K562 (cell line): Measurements from ENCODE around the gene LBHD2. TPM values are rescaled to one million over a fixed set of nuclear protein-coding genes. Genes with fewer than 3 reads are reported as not detected.

Experiments
- ATF2 ChIP-seq: sonication (generic); formaldehyde crosslinking; IDR thresholded peaks from 2 replicates; pipeline ENCODE4 v1.8.1; 2022; ENCODE audit warnings: missing genetic modification reagents
- EWSR1 ChIP-seq: fragments of 450-650 bp; IDR thresholded peaks from 2 replicates; pipeline ENCODE4 v1.6.1; 2018; ENCODE audit warnings: borderline replicate concordance, mild to moderate bottlenecking, low read depth, moderate library complexity; ENCODE audit not compliant: partially characterized antibody
- FOXP4 ChIP-seq: sonication (generic); formaldehyde crosslinking; IDR thresholded peaks from 2 replicates; pipeline ENCODE4 v1.8.0; 2022; ENCODE audit warnings: mild to moderate bottlenecking, missing genetic modification reagents, borderline replicate concordance
- GABPA ChIP-seq: fragments of 200-800 bp; sonication (Bioruptor generic); conservative IDR thresholded peaks from 2 replicates; pipeline ENCODE4 v1.6.1; 2016; ENCODE audit warnings: low read depth, missing genetic modification characterization, missing compliant biosample characterization
- GABPB1 ChIP-seq: sonication (generic); formaldehyde crosslinking; IDR thresholded peaks from 2 replicates; pipeline ENCODE4 v1.8.0; 2022; ENCODE audit warnings: mild to moderate bottlenecking, missing genetic modification reagents
- GMEB1 ChIP-seq: fragments of 250-450 bp; sonication (Bioruptor Pico); IDR thresholded peaks from 2 replicates; pipeline ENCODE4 v1.4.0; 2020; ENCODE audit warnings: mild to moderate bottlenecking
- HDAC8 ChIP-seq: fragments of 450-650 bp; IDR thresholded peaks from 2 replicates; pipeline ENCODE4 v1.6.1; 2016; ENCODE audit warnings: mild to moderate bottlenecking, missing genetic modification characterization, moderate library complexity, missing compliant biosample characterization
- MAFK ChIP-seq: IDR thresholded peaks from 2 replicates; pipeline ENCODE4 v1.6.1; 2011; ENCODE audit warnings: low read length, improper control_type of control experiment
- PTTG1 ChIP-seq: fragments of 450-650 bp; IDR thresholded peaks from 2 replicates; pipeline ENCODE4 v1.6.1; 2016; ENCODE audit warnings: low read depth, mild to moderate bottlenecking, missing genetic modification characterization, missing compliant biosample characterization
- RBM22 ChIP-seq: fragments of 200-400 bp; formaldehyde crosslinking; IDR thresholded peaks from 2 replicates; pipeline ENCODE4 v1.6.1; 2018; ENCODE audit warnings: low read length, low read depth; ENCODE audit not compliant: poor library complexity, severe bottlenecking
- THRAP3 ChIP-seq: fragments of 450-650 bp; IDR thresholded peaks from 2 replicates; pipeline ENCODE4 v1.6.1; 2016; ENCODE audit warnings: mild to moderate bottlenecking, inconsistent platforms, borderline replicate concordance
- XRCC3 ChIP-seq: fragments of 450-650 bp; IDR thresholded peaks from 2 replicates; pipeline ENCODE4 v1.6.1; 2017; ENCODE audit warnings: mild to moderate bottlenecking, moderate library complexity
- ZBTB43 ChIP-seq: sonication (generic); formaldehyde crosslinking; IDR thresholded peaks from 2 replicates; pipeline ENCODE4 v1.8.0; 2023; ENCODE audit warnings: mild to moderate bottlenecking, missing genetic modification reagents
- ZNF444 ChIP-seq: fragments of 250-450 bp; sonication (Bioruptor Pico); IDR thresholded peaks from 2 replicates; pipeline ENCODE4 v1.4.0; 2020; ENCODE audit warnings: mild to moderate bottlenecking, moderate library complexity
- ZNF707 ChIP-seq: fragments of 250-450 bp; sonication (Bioruptor Pico); conservative IDR thresholded peaks from 2 replicates; pipeline ENCODE4 v1.8.0; 2022; ENCODE audit warnings: inconsistent platforms, mild to moderate bottlenecking, moderate library complexity
- polyA plus RNA-seq, 8 experiments: library from polyadenylated mRNA; depleted of rRNA in 4 of 8; stranded (reverse) in 5 of 8; unstranded in 3 of 8; fragments of >200 nt; fragmentation: Nextera tagmentation in 2 of 8; fragmentation: Illumina TruSeq in 1 of 8; extraction: Ambion mirVana in 2 of 8; extraction: Trizol in 1 of 8; gene quantifications; 2 replicates each; pipeline versions ENCODE4 v1.2.1 to v1.2.3, GENCODE V29; 2011 to 2014; ENCODE audit warnings: inconsistent platforms in 1 of 8, missing spikeins in 1 of 8
- total RNA-seq, 7 experiments: library from RNA; depleted of rRNA in 6 of 7; stranded (reverse); fragments of >200 nt in 6 of 7; fragmentation: Illumina TruSeq in 2 of 7; extraction: Trizol in 2 of 7; gene quantifications; 2 replicates each; pipeline versions ENCODE4 v1.2.1 to v1.2.3, GENCODE V29; 2011 to 2021; ENCODE audit warnings: low replicate concordance in 1 of 7
- TF ChIP-seq, protein P1 (sequence below): fragments of 450-650 bp; IDR thresholded peaks from 2 replicates; pipeline ENCODE4 v1.6.1; 2017; ENCODE audit warnings: antibody characterized with exemption
- TF ChIP-seq, protein P2 (sequence below), 2 experiments: IDR thresholded peaks; 2 replicates each; pipeline ENCODE4 v1.6.1; 2011; ENCODE audit warnings: borderline replicate concordance in 1 of 2, control low read depth in 1 of 2, low read depth in 1 of 2, low read length in 1 of 2, mild to moderate bottlenecking in 1 of 2, mixed read lengths in 1 of 2, moderate library complexity in 1 of 2; ENCODE audit not compliant: insufficient read depth in 1 of 2, insufficient read length in 1 of 2, poor library complexity in 1 of 2, severe bottlenecking in 1 of 2; ENCODE audit errors: extremely low read depth in 1 of 2

LBHD2 gene
- total and polyA plus RNA-seq, 9 of the 15 experiments (the other 6 are each of a cell fraction or from before 2014, with no cell fraction given), result not detected

GRCh38 chr14:103121846-103122584 lies 38.0 kb downstream of the LBHD2 start (continued):
- TF ChIP-seq, protein P1, sequence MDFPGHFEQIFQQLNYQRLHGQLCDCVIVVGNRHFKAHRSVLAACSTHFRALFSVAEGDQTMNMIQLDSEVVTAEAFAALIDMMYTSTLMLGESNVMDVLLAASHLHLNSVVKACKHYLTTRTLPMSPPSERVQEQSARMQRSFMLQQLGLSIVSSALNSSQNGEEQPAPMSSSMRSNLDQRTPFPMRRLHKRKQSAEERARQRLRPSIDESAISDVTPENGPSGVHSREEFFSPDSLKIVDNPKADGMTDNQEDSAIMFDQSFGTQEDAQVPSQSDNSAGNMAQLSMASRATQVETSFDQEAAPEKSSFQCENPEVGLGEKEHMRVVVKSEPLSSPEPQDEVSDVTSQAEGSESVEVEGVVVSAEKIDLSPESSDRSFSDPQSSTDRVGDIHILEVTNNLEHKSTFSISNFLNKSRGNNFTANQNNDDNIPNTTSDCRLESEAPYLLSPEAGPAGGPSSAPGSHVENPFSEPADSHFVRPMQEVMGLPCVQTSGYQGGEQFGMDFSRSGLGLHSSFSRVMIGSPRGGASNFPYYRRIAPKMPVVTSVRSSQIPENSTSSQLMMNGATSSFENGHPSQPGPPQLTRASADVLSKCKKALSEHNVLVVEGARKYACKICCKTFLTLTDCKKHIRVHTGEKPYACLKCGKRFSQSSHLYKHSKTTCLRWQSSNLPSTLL, result no peak
- TF ChIP-seq RBM22 (no peak), ZBTB43 (CRISPR knock-in tag) (no peak), EWSR1 (no peak), GMEB1 (CRISPR knock-in tag) (no peak), XRCC3 (no peak), ATF2 (CRISPR knock-in tag) (no peak), ZNF707 (no peak), PTTG1 (tag) (no peak), GABPA (peak; percentile 48), GABPB1 (CRISPR knock-in tag) (no peak), ZNF444 (no peak), HDAC8 (no peak), THRAP3 (no peak), MAFK (no peak), FOXP4 (CRISPR knock-in tag) (no peak)
- TF ChIP-seq, protein P2, sequence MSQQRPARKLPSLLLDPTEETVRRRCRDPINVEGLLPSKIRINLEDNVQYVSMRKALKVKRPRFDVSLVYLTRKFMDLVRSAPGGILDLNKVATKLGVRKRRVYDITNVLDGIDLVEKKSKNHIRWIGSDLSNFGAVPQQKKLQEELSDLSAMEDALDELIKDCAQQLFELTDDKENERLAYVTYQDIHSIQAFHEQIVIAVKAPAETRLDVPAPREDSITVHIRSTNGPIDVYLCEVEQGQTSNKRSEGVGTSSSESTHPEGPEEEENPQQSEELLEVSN (IDR thresholded peaks at IDR 0.05; ENCODE audit: borderline replicate concordance in 1 of 2, extremely low read depth in 1 of 2, insufficient read depth in 1 of 2, insufficient read length in 1 of 2, low read depth in 1 of 2, low read length in 1 of 2, poor library complexity in 1 of 2, severe bottlenecking in 1 of 2), result no peak
